OCI-LY7 (cell line): ENCODE results near the gene CDK6.

Source experiments
- EZH2phosphoT487 ChIP-seq: fragments of 200-600 bp; sonication (generic); IDR thresholded peaks from 2 replicates; pipeline ENCODE4 v1.6.1; 2018; ENCODE audit warnings: low read depth, borderline replicate concordance, mild to moderate bottlenecking, mixed run types, antibody characterized with exemption, low read length, moderate library complexity, mixed read lengths
- TF ChIP-seq, protein P1 (sequence below): fragments of 200-600 bp; sonication (generic); conservative IDR thresholded peaks from 2 replicates; pipeline ENCODE4 v1.5.1; 2014; ENCODE audit warnings: mild to moderate bottlenecking, antibody characterized with exemption, low read length, moderate library complexity, mixed read lengths

DNA sequence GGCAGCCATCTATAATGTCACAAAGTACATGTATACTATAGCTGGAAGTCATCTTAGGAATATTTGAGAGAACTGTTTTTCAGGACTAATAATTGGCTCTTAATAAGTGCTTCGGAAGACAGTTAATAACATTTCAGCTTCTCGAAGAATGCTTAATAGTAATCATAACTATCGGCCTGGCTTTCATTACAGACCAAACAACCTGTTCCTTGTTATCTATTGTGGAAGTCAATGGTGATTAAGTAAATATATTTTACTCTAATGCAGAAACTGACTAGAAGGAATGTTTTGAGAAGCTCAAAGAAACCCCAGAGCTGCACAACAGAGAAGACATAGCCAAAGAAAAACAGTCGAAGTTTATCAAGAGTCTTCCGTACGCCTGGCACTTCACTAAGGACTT, 139.4 kb downstream of the CDK6 start:
- TF ChIP-seq, protein P1, sequence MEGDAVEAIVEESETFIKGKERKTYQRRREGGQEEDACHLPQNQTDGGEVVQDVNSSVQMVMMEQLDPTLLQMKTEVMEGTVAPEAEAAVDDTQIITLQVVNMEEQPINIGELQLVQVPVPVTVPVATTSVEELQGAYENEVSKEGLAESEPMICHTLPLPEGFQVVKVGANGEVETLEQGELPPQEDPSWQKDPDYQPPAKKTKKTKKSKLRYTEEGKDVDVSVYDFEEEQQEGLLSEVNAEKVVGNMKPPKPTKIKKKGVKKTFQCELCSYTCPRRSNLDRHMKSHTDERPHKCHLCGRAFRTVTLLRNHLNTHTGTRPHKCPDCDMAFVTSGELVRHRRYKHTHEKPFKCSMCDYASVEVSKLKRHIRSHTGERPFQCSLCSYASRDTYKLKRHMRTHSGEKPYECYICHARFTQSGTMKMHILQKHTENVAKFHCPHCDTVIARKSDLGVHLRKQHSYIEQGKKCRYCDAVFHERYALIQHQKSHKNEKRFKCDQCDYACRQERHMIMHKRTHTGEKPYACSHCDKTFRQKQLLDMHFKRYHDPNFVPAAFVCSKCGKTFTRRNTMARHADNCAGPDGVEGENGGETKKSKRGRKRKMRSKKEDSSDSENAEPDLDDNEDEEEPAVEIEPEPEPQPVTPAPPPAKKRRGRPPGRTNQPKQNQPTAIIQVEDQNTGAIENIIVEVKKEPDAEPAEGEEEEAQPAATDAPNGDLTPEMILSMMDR, result no peak
- TF ChIP-seq EZH2phosphoT487, result no peak
